ENCODE data around the gene C22orf23. TPM values are rescaled to one million over a fixed set of nuclear protein-coding genes. Genes with fewer than 3 reads are reported as not detected.

C22orf23 gene
- total and polyA plus RNA-seq, 2 donors (not counting 1 experiment from before 2014, with no cell fraction given) = not detected

GRCh38 chr22:37983860-37984791 lies 30.7 kb upstream of the C22orf23 start, which contains the start of gene SOX10:
Gene SOX10 (minus strand): TSS chr22:37984555. CDS start chr22:37983784, 771 bp downstream.
- no peak within 1 kb of the TSS for H3K27ac Mint-ChIP-seq

More at GRCh38 chr22:37983860-37984791, 30.7 kb upstream of the C22orf23 start, which contains the start of gene SOX10:
- Histone ChIP-seq H3K9me3 (ENCODE audit: control extremely low read depth in 1 of 3, control insufficient read depth in 2 of 3, insufficient read depth in 1 of 3, low read length in 2 of 3) (no peaks in the 10 kb centered on the region), H3K36me3 (replicated peaks in 1 of 2; ENCODE audit: control extremely low read depth in 1 of 2, control insufficient read depth in 1 of 2, extremely low read depth in 1 of 2, insufficient read depth in 2 of 2, low read length in 1 of 2) (no peaks in the 10 kb centered on the region), H3K4me2 (replicated peaks; ENCODE audit: low read depth, low read length, poor library complexity, severe bottlenecking) (no peak within 1 kb of the TSS), H3K4me3 (ENCODE audit: control extremely low read depth in 1 of 5, extremely low read depth in 1 of 5, insufficient read depth in 1 of 5, low read depth in 2 of 5, low read length in 4 of 5) (no peak within 1 kb of the TSS), H3K4me1 (ENCODE audit: control insufficient read depth in 2 of 2, insufficient read depth in 2 of 2, low read length in 2 of 2) (no peaks in the 10 kb centered on the region), H2AFZ (ENCODE audit: insufficient read depth, low read depth, low read length, poor library complexity, severe bottlenecking) (no peak within 1 kb of the TSS), H3K27me3 (replicated peaks in 1 of 4; ENCODE audit: control extremely low read depth in 1 of 4, control insufficient read depth in 3 of 4, insufficient read depth in 4 of 4, low read length in 3 of 4) (no peaks in the 10 kb centered on the region), H4K20me1 (ENCODE audit: control insufficient read depth, insufficient read depth, low read length, poor library complexity, severe bottlenecking) (no peaks in the 10 kb centered on the region), H3K27ac (ENCODE audit: low read length in 2 of 2) (no peak within 1 kb of the TSS), H3K79me2 (ENCODE audit: control insufficient read depth, insufficient read depth, low read length) (no peaks in the 10 kb centered on the region), H3K9ac (ENCODE audit: low read length) (no peak within 1 kb of the TSS)
- H3K9me3 Mint-ChIP-seq (ENCODE audit: insufficient read depth) = no peaks in the 10 kb centered on the region
- H3K4me3 Mint-ChIP-seq = no peak within 1 kb of the TSS
- TF ChIP-seq CTCF (IDR thresholded peaks at IDR 0.05) (no peak), EZH2 (IDR thresholded peaks at IDR 0.05; ENCODE audit: borderline replicate concordance, insufficient read depth, low read depth, low read length, poor library complexity, severe bottlenecking) (no peak)
- H3K4me1 Mint-ChIP-seq = no peaks in the 10 kb centered on the region
- 83% methylated on average over 25 of the region's 42 CpGs for WGBS (ENCODE audit: insufficient coverage)
- ChIA-PET CTCF (interaction anchor here (0.7 to 1.3 kb wide), 2 partner anchors 12 to 20 kb away, joined by 3 to 4 read pairs; no protein-coding TSS in a partner anchor), POLR2A (no interaction called here)
- intact Hi-C loops (cut with micrococcal nuclease) = no loop called here
- DNase-seq = no peak
- no peak for ATAC-seq (ENCODE audit: low read depth)
- H3K27me3 Mint-ChIP-seq = no peaks in the 10 kb centered on the region

All from B cell (primary cell).